Epithelial cell of esophagus (primary cell): ENCODE measurements around the gene ACRV1.

Experiments
- DNase-seq: peaks from one replicate; pipeline ENCODE4 v3.0.0; 2010; ENCODE audit warnings: low read depth
- H3K4me3 ChIP-seq: 2 replicates; pipeline ENCODE4 v1.5.1; 2011; ENCODE audit warnings: mild to moderate bottlenecking, low read length, control low read depth
- TF ChIP-seq, protein P1 (sequence below): IDR thresholded peaks from 2 replicates; pipeline ENCODE4 v1.5.1; 2011; ENCODE audit warnings: low read depth, mild to moderate bottlenecking, low read length, control low read depth, inconsistent platforms; ENCODE audit not compliant: insufficient read depth; ENCODE audit errors: missing control alignments

The ACRV1 gene

DNA sequence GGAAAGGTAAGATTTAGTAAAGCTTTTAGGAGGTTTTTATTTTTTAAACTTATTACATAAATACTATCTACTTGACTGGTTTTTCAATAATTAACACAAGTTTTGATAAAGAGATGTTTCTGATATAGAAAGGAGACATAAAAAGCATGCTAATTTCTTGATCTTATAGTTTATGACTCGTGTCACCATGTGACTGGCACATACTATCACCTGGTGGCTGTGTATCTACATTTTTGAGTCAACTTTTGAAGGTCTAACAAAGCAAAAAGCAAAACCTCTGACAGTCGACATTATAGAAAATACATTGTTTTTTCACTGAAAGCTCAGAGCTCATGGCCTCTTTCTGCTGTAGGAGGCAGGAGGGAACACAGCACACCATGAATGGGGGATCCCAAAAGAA, 810 bp downstream of the ACRV1 start:
- H3K4me3 ChIP-seq, result no peak overlapping the region
- TF ChIP-seq, protein P1, sequence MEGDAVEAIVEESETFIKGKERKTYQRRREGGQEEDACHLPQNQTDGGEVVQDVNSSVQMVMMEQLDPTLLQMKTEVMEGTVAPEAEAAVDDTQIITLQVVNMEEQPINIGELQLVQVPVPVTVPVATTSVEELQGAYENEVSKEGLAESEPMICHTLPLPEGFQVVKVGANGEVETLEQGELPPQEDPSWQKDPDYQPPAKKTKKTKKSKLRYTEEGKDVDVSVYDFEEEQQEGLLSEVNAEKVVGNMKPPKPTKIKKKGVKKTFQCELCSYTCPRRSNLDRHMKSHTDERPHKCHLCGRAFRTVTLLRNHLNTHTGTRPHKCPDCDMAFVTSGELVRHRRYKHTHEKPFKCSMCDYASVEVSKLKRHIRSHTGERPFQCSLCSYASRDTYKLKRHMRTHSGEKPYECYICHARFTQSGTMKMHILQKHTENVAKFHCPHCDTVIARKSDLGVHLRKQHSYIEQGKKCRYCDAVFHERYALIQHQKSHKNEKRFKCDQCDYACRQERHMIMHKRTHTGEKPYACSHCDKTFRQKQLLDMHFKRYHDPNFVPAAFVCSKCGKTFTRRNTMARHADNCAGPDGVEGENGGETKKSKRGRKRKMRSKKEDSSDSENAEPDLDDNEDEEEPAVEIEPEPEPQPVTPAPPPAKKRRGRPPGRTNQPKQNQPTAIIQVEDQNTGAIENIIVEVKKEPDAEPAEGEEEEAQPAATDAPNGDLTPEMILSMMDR, result no peak
- DNase-seq, result no peak

DNA sequence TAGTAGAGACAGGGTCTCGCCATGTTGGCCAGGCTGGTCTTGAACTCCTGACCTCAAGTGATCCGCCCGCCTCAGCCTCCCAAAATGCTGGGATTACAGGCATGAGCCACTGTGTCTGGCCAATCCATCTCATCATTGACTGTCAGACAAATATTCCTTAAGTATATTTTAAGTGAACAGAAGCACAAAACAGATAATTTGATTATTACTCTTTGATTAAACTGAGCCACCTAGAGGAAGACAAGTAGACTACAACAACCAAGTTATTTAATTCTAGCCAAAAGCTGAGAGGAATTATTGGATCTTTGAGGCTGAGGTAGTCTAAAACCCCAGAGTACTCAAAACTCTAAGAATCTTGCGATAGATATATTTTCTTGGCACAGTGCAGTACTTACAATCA, 1.2 kb downstream of the ACRV1 start:
- no peak overlapping the region for H3K4me3 ChIP-seq
- TF ChIP-seq, protein P1, result no peak
- no peak for DNase-seq

DNA sequence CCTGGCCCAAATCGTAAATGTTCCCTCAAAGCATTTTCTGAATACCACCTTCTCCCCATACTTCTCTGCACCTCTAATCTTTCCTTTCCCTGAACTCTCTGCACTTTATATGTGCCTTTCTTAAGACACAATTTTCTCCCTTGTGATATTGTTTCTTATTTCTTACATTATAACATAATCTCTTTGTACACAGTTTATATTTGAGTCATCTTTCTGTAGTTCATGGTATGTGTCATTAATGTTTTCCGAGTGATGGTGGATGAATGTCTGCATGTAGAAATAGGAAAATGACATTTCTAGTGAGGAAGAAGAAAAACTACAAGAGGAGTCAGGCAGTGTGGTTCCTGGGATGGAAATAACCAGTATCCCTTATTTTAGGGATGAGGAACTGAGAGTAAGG, 5.5 kb downstream of the ACRV1 start:
- DNase-seq, result peak; percentile 10
- no peak overlapping the region for H3K4me3 ChIP-seq
- TF ChIP-seq, protein P1, result no peak

DNA sequence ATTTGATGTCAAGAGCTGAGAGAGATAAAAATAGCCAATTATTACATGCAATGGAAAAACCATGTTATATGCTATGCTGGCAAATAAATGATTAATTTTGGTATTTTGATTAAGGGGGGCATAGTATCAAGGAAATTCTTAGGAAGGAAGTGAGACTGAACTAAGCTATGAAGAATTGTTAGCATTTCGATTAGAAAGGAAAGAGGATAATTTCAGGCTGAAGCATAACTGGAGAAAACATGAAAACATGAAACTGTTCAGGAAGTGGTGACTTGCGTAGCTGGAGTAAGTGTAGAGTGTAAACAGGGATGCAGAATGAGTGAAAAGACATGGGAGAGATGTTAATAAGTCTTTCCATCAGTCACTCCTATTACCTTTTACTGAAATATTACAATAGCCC, 6.4 kb downstream of the ACRV1 start:
- TF ChIP-seq, protein P1, result no peak
- DNase-seq, result no peak
- H3K4me3 ChIP-seq, result no peak overlapping the region

DNA sequence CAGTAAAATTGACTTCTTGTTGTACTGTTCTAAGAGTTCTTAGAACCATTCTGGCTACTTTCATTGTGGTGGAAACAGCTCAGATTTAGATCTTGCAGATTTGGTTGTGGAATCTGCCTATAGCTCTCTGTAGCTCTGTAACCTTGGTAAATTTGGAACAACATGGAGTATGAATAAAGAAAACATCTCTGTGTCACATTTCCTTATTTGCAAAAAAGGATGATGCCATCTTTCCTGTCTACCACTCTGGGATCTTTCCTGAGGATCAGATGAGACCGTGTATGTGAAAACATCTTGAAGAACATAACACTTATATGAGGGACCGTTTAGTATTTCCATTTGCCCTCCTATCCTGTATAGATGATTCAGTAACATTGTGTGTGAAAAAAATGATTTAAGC, 9.1 kb downstream of the ACRV1 start:
- no peak overlapping the region for H3K4me3 ChIP-seq
- TF ChIP-seq, protein P1, result no peak
- DNase-seq, result no peak

DNA sequence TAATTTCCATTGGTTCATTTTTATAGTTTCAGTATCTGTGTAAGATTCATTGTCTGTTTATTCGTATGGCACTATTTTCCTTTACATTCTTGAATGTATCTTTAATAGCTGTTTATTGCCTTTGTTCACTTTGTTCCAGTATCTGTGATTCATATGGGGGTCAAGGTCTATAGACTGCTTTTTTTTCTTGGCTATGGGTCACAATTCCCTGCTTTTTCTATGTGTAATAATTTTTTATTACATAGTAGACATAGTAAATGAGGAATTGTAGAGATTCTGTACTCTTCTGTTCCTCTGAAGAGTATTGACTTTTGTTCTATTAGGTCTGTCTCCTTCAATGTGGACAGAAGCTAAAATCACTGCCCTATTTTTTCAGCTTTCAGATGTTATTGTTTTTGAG, 10.5 kb downstream of the ACRV1 start:
- no peak overlapping the region for H3K4me3 ChIP-seq
- TF ChIP-seq, protein P1, result no peak
- no peak for DNase-seq

DNA sequence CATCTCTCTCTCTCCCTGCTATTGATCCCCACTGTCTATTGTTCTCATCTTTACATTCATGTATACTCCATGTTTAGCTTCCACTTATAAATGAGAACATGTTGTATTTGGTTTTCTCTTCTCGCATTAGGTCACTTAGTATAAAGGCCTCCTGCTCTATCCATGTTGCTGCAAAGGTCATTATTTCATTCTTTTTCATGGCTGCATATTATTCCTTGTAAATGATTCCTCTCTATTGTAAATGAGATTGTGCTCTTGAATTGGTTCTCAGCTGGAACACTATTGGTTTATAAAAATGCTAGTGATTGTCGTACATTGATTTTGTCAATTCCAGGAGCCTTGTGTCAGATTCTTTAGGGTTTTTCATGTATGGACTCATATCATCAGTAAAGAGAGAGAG, 13.5 kb downstream of the ACRV1 start:
- H3K4me3 ChIP-seq, result no peak overlapping the region
- DNase-seq, result no peak
- TF ChIP-seq, protein P1, result no peak
